Panc1 (cell line): ENCODE measurements around the gene LMNA. TPM values are rescaled to one million over a fixed set of nuclear protein-coding genes. Genes with fewer than 3 reads are reported as not detected.

Source experiments
- ATAC-seq: fragments of 200-7000 bp; cut with Tn5 transposase; 2 replicates; pipeline ENCODE4 v1.9.1; 2020; ENCODE audit warnings: mild to moderate bottlenecking, moderate library complexity
- BruUV-seq: library from RNA; stranded (reverse); fragments of 400-500 nt; replicated peaks from 2 replicates; lab custom pipeline; 2021; lab: Mats Ljungman, UMichigan
- CTCF ChIA-PET: fragments of 300-600 bp; sonication (Branson Sonifier 250); formaldehyde crosslinking; loops from one replicate; lab custom pipeline; 2022; ENCODE audit warnings: antibody characterized with exemption; lab: Charles Lee
- POLR2A ChIA-PET: fragments of 300-600 bp; sonication (Branson Sonifier 250); formaldehyde crosslinking; loops from one replicate; lab custom pipeline; 2022; ENCODE audit warnings: antibody characterized with exemption; lab: Charles Lee
- DNase-seq: peaks from one replicate; pipeline ENCODE4 v3.0.0-alpha.2; 2010; ENCODE audit warnings: low read depth, low spot score
- H3K27ac ChIP-seq: 2 replicates; pipeline ENCODE4 v1.5.1; 2011; ENCODE audit warnings: mild to moderate bottlenecking, low read length, inconsistent platforms
- H3K27me3 ChIP-seq: fragments of 200-500 bp; sonication (Bioruptor generic); 2 replicates; pipeline ENCODE4 v1.6.0; 2014; ENCODE audit warnings: low read length, inconsistent platforms; ENCODE audit not compliant: control insufficient read depth, insufficient read depth
- H3K36me3 ChIP-seq: fragments of 200-500 bp; sonication (Bioruptor generic); 2 replicates; pipeline ENCODE4 v1.5.1; 2014; ENCODE audit warnings: inconsistent platforms, mild to moderate bottlenecking, low read length, moderate library complexity; ENCODE audit not compliant: control insufficient read depth, insufficient read depth
- H3K4me1 ChIP-seq: 2 replicates; pipeline ENCODE4 v1.5.1; 2011; ENCODE audit warnings: inconsistent platforms, mild to moderate bottlenecking, low read length, moderate library complexity; ENCODE audit not compliant: control insufficient read depth, insufficient read depth
- H3K4me3 ChIP-seq, 2 experiments: 2 replicates each; pipeline ENCODE4 v1.5.1; 2011 to 2012; ENCODE audit warnings: low read depth in 2 of 2, low read length in 2 of 2, mild to moderate bottlenecking in 2 of 2, inconsistent platforms in 1 of 2, moderate library complexity in 1 of 2
- H3K9me3 ChIP-seq: fragments of 200-500 bp; sonication (Bioruptor generic); 2 replicates; pipeline ENCODE4 v1.5.1; 2014; ENCODE audit warnings: low read depth, mild to moderate bottlenecking, inconsistent platforms, low read length, moderate library complexity; ENCODE audit not compliant: control insufficient read depth, insufficient read depth
- CTCF ChIP-seq: fragments of 450-650 bp; IDR thresholded peaks from 2 replicates; pipeline ENCODE4 v1.5.1; 2017; ENCODE audit warnings: mild to moderate bottlenecking
- POLR2AphosphoS5 ChIP-seq: IDR thresholded peaks from 2 replicates; pipeline ENCODE4 v1.6.1; 2012; ENCODE audit warnings: mild to moderate bottlenecking, low read depth, low read length, moderate library complexity
- REST ChIP-seq, 2 experiments: IDR thresholded peaks; 2 replicates each; pipeline ENCODE4 v1.6.1; 2011 to 2012; ENCODE audit warnings: low read depth in 2 of 2, control low read depth in 1 of 2, low read length in 1 of 2, mild to moderate bottlenecking in 1 of 2, moderate library complexity in 1 of 2; ENCODE audit not compliant: insufficient read depth in 1 of 2
- SIN3A ChIP-seq: IDR thresholded peaks from 2 replicates; pipeline ENCODE4 v1.6.1; 2012; ENCODE audit warnings: low read depth, mild to moderate bottlenecking, low read length, moderate library complexity, borderline replicate concordance; ENCODE audit not compliant: insufficient read depth
- TCF7L2 ChIP-seq: IDR thresholded peaks from 2 replicates; pipeline ENCODE4 v1.6.1; 2011; ENCODE audit warnings: mild to moderate bottlenecking, low read depth, low read length, inconsistent platforms
- in situ Hi-C: cut with HindIII; loops from 2 replicates; pipeline ENCODE4 v1.10.0; 2016; ENCODE audit warnings: low sequenced_read_pairs, low pct_unique_long_range_greater_than_20kb
- intact Hi-C: fragments of 100-400 bp; cut with micrococcal nuclease; formaldehyde crosslinking; loops from one replicate; pipeline ENCODE4 v1.10.0; 2022; ENCODE audit not compliant: unreplicated experiment
- total RNA-seq: library from RNA; stranded (reverse); gene quantifications from one replicate; pipeline ENCODE4 v1.2.1, GENCODE V29; 2021; ENCODE audit not compliant: unreplicated experiment

The LMNA gene
- total RNA-seq, 1 experiment from 2014 or later: 691 TPM

GRCh38 chr1:156090840-156091188, 23.7 kb upstream of the LMNA start:
- CTCF ChIA-PET: interaction anchor here (0.6 kb wide), 4 partner anchors 12 to 268 kb away, joined by 3 to 7 read pairs (median 3); no protein-coding TSS in a partner anchor
- POLR2A ChIA-PET: no interaction called here
- intact Hi-C loops: loop anchor here (2.0 kb wide), 1 partner anchor 134 kb away; no protein-coding TSS in a partner anchor
- Histone ChIP-seq H3K9me3 (no peaks in the 10 kb centered on the region), H3K27ac (no peak overlapping the region), H3K4me1 (peaks cover 10% of the 10 kb centered on the region; the same call in 1 of the 2 replicates), H3K36me3 (no peaks in the 10 kb centered on the region), H3K4me3 (no peak overlapping the region), H3K27me3 (no peaks in the 10 kb centered on the region)
- no TSS peak for BruUV-seq
- in situ Hi-C loops: no loop called here
- DNase-seq: no peak
- ATAC-seq: peak; percentile 98
- TF ChIP-seq SIN3A (no peak), CTCF (peak; percentile 91)

- no peaks in the 10 kb centered on the region for H3K9me3 ChIP-seq
- ATAC-seq (no peak), DNase-seq (no peak)
- H3K36me3 ChIP-seq: no peaks in the 10 kb centered on the region
- no peak overlapping the region for H3K4me3 ChIP-seq
- BruUV-seq: no TSS peak
- H3K4me1 ChIP-seq: peaks cover 13% of the 10 kb centered on the region
- ChIA-PET CTCF (interaction anchor here (0.6 to 0.7 kb wide), 3 partner anchors 94 to 228 kb away, joined by 3 to 6 read pairs (median 3); no protein-coding TSS in a partner anchor), POLR2A (no interaction called here)
- no peak for TF ChIP-seq CTCF
- intact Hi-C loops (loop anchor here (2.0 kb wide), 1 partner anchor 133 kb away; no protein-coding TSS in a partner anchor), in situ Hi-C loops (no loop called here)
- H3K27me3 ChIP-seq: no peaks in the 10 kb centered on the region
- H3K27ac ChIP-seq: no peak overlapping the region
Measured at GRCh38 chr1:156091610-156092009, 22.9 kb upstream of the LMNA start.

- Histone ChIP-seq H3K9me3 (no peaks in the 10 kb centered on the region), H3K27ac (peak overlapping the region; percentile 82), H3K36me3 (no peaks in the 10 kb centered on the region), H3K4me1 (peaks cover 11% of the 10 kb centered on the region; the same call in 1 of the 2 replicates), H3K4me3 (no peak overlapping the region), H3K27me3 (no peaks in the 10 kb centered on the region)
- POLR2A ChIA-PET: interaction anchor here (0.5 kb wide), 1 partner anchor 32 kb away, joined by 3 read pairs; no protein-coding TSS in a partner anchor
- DNase-seq (no peak), ATAC-seq (no peak)
- intact Hi-C loops: loop anchor here (1.0 to 5.0 kb wide), 2 partner anchors 34 to 116 kb away; partner anchors contain the start of gene PMF1
- BruUV-seq: no TSS peak
- CTCF ChIA-PET: interaction anchor here (0.7 to 2.3 kb wide), 2 partner anchors 33 to 44 kb away, joined by 4 to 23 read pairs; no protein-coding TSS in a partner anchor
- TF ChIP-seq SIN3A: no peak
- TF ChIP-seq POLR2AphosphoS5: no peak
- TF ChIP-seq CTCF: no peak
- TF ChIP-seq REST (IDR thresholded peaks at IDR 0.05; ENCODE audit: insufficient read depth in 1 of 2, low read depth in 2 of 2, low read length in 1 of 2): no peak
- no peak for TF ChIP-seq TCF7L2
- in situ Hi-C loops: no loop called here
Measured at GRCh38 chr1:156095906-156096508, 18.5 kb upstream of the LMNA start.
